ENCODE results near the gene RPL21.

GRCh38 chr13:27219611-27220010 is 31.7 kb upstream of the RPL21 start:
- TF ChIP-seq CTCF (IDR thresholded peaks at IDR 0.05) (no peak), POLR2A (IDR thresholded peaks at IDR 0.05) (no peak)

All from tibial nerve (tissue), 3 donors.